GM21529 (cell line): ENCODE data around the gene RSBN1L.
A peak's percentile ranks its signal among the peaks of the same experiment; 100 is the strongest.

Experiments used
- ATAC-seq: cut with Tn5 transposase; IDR thresholded peaks from one replicate; pipeline ENCODE4 v1.9.1; 2021; ENCODE audit not compliant: unreplicated experiment

RSBN1L gene

GRCh38 chr7:77799078-77799964, 103.1 kb downstream of the RSBN1L start:
- ATAC-seq: peak; percentile 4

GRCh38 chr7:77800158-77800557, 103.9 kb downstream of the RSBN1L start:
- no peak for ATAC-seq

DNA sequence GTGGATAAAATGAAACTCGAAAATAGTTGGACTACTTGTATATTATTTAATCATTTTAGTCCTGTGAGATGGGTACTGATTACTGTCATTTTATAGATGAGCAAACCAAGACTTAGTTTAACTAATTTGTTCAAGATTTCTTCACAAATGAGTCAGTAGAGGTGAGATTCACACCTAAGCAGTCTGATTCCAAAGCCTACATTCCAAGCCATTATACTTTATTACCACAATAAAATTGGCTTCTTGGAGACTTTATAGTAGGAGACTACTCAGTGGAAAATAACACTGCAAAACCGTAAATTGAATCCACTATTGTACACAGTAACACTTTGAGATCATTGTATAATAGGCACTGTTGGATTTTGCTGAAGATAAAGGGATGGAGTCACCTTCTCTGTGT, 104.5 kb downstream of the RSBN1L start:
- no peak for ATAC-seq

DNA sequence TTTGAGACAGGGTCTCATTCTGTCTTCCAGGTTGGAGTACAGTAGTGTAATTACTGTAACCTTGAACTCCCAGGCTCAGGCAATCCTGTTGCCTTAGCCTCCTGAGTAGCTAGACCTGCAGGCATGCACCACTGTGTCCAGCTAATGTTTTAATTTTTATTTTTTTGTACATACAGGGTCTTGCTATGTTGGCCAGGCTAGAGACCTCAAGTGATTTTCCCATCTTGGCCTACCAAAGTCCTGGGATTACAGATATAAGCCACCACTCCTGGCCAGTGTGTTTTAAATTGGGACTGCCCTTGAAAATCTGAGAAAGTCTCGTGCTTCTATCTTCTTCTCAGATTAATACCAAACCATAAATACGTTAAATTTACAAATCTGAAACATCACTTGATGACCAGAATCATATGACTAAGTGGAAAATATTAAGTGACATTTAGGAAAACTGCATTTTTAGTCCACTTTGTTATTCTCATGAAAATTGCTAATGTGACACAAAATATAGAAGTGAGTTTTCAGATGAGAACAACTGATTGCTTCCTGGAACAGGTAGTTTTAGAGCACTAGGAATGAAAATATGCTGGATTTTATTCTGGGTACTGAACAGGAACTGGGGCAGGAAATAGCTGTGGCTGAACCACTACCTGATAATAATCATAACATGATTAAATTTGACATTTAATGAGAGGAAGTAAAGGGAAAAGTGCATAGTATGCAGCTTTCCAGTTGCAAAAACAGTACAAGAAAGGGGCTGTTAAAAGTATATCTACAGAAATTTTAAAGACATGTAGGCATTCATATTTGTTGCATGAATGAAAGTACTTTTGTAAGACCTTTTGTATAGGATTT, 106.5 kb downstream of the RSBN1L start:
- no peak for ATAC-seq

DNA sequence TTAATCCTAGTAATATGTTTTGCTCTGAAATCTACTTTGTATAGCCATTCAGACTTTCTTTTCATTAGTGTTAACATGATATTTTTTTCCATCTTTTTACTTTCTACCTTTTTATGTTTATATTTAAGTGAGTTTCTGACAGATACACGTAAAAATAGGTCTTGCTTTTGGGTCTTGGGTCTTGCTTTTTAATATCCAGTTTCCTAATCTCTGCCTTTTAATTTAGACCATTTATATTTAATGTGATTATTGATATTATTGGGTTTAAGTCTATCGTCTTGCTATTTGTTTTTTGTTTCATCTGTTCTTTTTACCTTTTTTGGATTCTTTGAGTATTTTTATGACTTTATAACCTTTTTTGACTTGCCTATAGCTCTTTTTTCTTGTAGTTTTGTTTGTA, 110.2 kb downstream of the RSBN1L start:
- no peak for ATAC-seq

DNA sequence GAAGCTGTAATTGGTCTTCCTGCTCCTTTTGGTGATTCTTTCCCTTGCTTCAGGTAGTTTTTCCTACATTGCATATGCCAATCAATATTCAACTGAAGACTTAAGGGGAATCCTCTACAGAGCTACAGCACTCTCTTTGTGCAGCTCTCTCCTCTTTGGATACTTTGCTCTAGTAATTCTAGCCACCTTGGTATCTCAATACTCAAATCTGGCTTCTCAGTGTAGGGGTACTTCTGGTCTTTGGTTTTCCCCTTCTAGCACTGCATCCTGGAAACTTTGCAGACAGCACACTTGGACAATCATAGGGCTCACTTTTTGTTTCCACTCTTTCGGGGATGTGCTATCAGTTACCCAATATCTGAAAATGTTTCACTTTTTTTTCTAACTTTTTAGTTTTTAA, 112.3 kb downstream of the RSBN1L start:
- ATAC-seq: no peak

GRCh38 chr7:77811516-77812289, 115.4 kb downstream of the RSBN1L start:
- no peak for ATAC-seq

GRCh38 chr7:77812290-77812685, 116.0 kb downstream of the RSBN1L start:
- ATAC-seq: no peak

- no peak for ATAC-seq
Observed at GRCh38 chr7:77813180-77813579, 116.9 kb downstream of the RSBN1L start.

GRCh38 chr7:77819021-77819420, 122.8 kb downstream of the RSBN1L start:
- ATAC-seq: no peak

DNA sequence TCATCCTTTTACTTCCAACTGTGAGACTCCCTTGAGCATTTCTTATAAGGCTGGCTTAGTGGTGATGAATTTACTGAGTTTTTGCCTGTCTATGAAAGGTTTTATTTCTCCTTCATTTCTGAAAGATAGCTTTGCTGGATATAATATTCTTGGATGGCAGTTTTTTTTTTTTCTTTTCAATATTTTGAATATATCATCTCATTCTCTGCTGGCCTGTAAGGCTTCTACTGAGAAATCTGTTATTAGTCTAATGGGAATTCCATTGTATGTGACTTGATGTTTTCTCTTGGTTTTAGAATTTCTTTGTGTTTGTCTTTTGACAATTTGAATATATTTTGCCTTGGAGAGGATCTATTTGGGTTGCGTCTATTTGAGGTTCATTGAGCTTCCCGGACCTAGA, 124.7 kb downstream of the RSBN1L start:
- no peak for ATAC-seq

DNA sequence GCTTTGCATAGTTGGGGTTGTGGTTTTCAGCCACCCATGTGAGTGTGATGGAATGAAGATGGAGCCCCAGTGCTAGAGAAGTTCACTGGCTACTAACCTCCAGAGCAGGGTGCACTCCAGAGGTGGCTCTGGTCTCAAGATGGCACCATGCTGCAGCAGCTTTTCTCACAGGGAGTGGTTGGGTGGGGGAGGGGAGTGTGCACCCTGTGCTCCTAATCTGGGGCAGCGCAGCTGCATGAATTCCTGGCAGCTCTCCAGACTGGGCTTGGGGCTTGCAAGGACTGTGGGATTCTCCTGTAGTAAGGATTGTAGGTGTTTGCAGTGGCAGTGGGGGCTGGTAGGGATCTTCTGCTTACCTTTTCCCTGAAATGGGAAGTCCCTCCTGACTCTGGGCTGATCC, 126.0 kb downstream of the RSBN1L start:
- no peak for ATAC-seq

DNA sequence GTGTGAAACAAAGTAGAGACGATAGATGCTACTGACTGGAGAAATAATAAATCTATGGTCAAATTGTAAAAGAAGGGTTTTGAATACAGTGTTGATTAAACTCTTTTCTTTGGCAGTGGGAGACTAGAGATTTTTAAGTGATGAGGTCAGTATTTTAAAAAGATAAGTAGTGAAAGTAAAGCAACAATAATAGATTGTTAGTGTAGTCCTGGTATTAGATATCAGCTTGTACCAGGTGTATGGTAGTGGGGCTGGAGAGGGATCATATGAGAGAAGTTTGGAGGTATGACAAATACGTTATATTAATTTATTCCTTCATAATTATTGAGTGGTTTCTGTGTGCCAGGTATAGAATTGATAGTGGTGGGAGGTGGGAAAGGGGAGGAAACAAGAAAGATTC, 127.5 kb downstream of the RSBN1L start:
- ATAC-seq: peak; percentile 31

DNA sequence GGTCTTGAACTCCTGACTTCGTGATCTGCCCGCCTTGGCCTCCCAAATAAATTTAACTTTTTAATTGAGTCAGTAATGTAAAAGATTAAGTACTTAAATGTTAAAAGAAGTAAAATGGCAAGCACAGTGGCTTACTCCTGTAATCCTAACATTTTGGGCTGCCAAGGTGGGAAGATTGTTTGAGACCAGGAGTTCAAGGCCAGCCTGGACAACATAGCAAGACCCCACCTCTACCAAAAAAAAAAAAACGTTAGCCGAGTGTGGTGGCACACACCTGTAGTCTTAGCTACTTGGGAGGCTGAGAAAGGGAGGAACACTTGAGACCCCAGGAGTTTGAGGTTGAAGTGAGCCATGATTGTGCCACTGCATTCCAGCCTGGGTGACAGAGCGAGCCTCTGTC, 128.4 kb downstream of the RSBN1L start:
- ATAC-seq: no peak

- no peak for ATAC-seq
Observed at GRCh38 chr7:77825131-77825530, 128.9 kb downstream of the RSBN1L start.

DNA sequence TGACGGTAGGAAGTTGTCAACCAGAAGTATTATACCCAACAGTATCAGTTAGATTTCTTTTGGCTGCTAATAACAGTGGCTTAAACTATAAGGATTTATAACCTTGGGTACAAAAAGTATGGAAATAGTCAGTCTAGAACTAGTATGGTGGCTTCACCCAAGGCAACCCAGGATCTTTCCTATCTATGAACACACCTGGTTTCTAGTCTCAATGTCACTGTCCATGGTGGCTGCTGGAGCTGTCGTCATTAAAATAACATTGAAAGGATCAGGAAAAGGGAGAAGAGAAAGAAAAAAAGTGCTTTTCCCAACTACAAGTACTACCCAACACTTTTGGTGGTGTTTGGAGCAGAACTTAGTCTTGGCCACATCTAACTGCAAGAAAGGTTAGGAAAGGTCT, 130.0 kb downstream of the RSBN1L start:
- no peak for ATAC-seq

GRCh38 chr7:77827999-77828398, 131.7 kb downstream of the RSBN1L start:
- no peak for ATAC-seq

- no peak for ATAC-seq
Observed at GRCh38 chr7:77830649-77831355, 134.5 kb downstream of the RSBN1L start.

- no peak for ATAC-seq
Observed at GRCh38 chr7:77831481-77831880, 135.2 kb downstream of the RSBN1L start.

GRCh38 chr7:77831953-77832352, 135.7 kb downstream of the RSBN1L start:
- no peak for ATAC-seq
